Lower lobe of right lung (tissue), 2 donors: ENCODE measurements around the gene TMEM247. TPM values are rescaled to one million over a fixed set of nuclear protein-coding genes. Genes with fewer than 3 reads are reported as not detected.

Experiments
- ATAC-seq, 2 donors: fragments of 200-7000 bp; cut with Tn5 transposase; one replicate each; pipeline ENCODE4 v1.9.1; 2020 to 2022; ENCODE audit warnings: mild to moderate bottlenecking in 2 of 2, moderate library complexity in 2 of 2
- DNase-seq: peaks from one replicate; pipeline ENCODE4 v3.0.0-alpha.2; 2020
- H3K27ac ChIP-seq: fragments of 200-600 bp; one replicate; pipeline ENCODE4 v1.8.0; 2022
- H3K27me3 ChIP-seq: fragments of 200-600 bp; one replicate; pipeline ENCODE4 v1.8.0; 2022; ENCODE audit warnings: low read depth
- H3K36me3 ChIP-seq: fragments of 200-600 bp; one replicate; pipeline ENCODE4 v1.8.0; 2022; ENCODE audit warnings: mild to moderate bottlenecking
- H3K4me1 ChIP-seq: fragments of 200-600 bp; one replicate; pipeline ENCODE4 v1.8.0; 2022
- H3K4me3 ChIP-seq: fragments of 200-600 bp; one replicate; pipeline ENCODE4 v1.8.0; 2022; ENCODE audit warnings: mild to moderate bottlenecking
- H3K9me3 ChIP-seq: fragments of 200-600 bp; one replicate; pipeline ENCODE4 v1.8.0; 2022
- CTCF ChIP-seq: fragments of 200-600 bp; IDR thresholded peaks from one replicate; pipeline ENCODE4 v1.8.0; 2022; ENCODE audit warnings: antibody characterized with exemption, mild to moderate bottlenecking
- intact Hi-C: fragments of 100-400 bp; cut with DNase I; formaldehyde crosslinking; loops from one replicate; pipeline ENCODE4 v1.11.0; 2022
- long read RNA-seq: library from polyadenylated mRNA; unstranded; transcript quantifications from one replicate; pipeline ENCODE4 v2.0.0, GENCODE V29; 2021
- total RNA-seq: library from RNA; stranded (reverse); fragmentation: NEBNext Ultra II Directional; extraction: Animal tissue kit (Norgen Biotek cat#: 25700); gene quantifications from one replicate; pipeline ENCODE4 v1.2.1, GENCODE V29; 2021
- donor health status: DM: no; HTN: yes; CAD: no; lungs with severe emphysema.

TMEM247 gene
- not detected for total RNA-seq
- long read RNA-seq = 0 reads

- no peaks in the 10 kb centered on the region for H3K27me3 ChIP-seq
- intact Hi-C loops = no loop called here
- no peak within 1 kb of the TSS for H3K27ac ChIP-seq
- no peak for ATAC-seq
- no peaks in the 10 kb centered on the region for H3K9me3 ChIP-seq
- peaks cover 15% of the 10 kb centered on the region for H3K4me1 ChIP-seq
- no peak for TF ChIP-seq CTCF
- no peak within 1 kb of the TSS for H3K4me3 ChIP-seq
- DNase-seq = no peak
- no peaks in the 10 kb centered on the region for H3K36me3 ChIP-seq
Observed at GRCh38 chr2:46479265-46479664, at the start of gene TMEM247. Gene TMEM247, plus strand, starts transcription at chr2:46479565.

- intact Hi-C loops = no loop called here
- no peaks in the 10 kb centered on the region for H3K27me3 ChIP-seq
Observed at GRCh38 chr2:46430413-46430812, 49.0 kb upstream of the TMEM247 start.

GRCh38 chr2:46430992-46431391, 48.4 kb upstream of the TMEM247 start:
- no peaks in the 10 kb centered on the region for H3K27me3 ChIP-seq
- H3K27ac ChIP-seq = no peak overlapping the region
- ATAC-seq (no peak), DNase-seq (no peak)
- intact Hi-C loops = no loop called here
- no peaks in the 10 kb centered on the region for H3K9me3 ChIP-seq
- no peak for TF ChIP-seq CTCF
- H3K4me3 ChIP-seq = no peak overlapping the region
- H3K4me1 ChIP-seq = no peaks in the 10 kb centered on the region
- no peaks in the 10 kb centered on the region for H3K36me3 ChIP-seq

More at GRCh38 chr2:46430413-46430812, 49.0 kb upstream of the TMEM247 start:
- Histone ChIP-seq H3K9me3 (no peaks in the 10 kb centered on the region), H3K27ac (no peak overlapping the region), H3K4me3 (no peak overlapping the region), H3K36me3 (no peaks in the 10 kb centered on the region), H3K4me1 (no peaks in the 10 kb centered on the region)
- TF ChIP-seq CTCF = no peak
- ATAC-seq (no peak), DNase-seq (no peak)

GRCh38 chr2:46431481-46432235, 47.7 kb upstream of the TMEM247 start:
- ATAC-seq = no peak
- TF ChIP-seq CTCF = no peak
- no peaks in the 10 kb centered on the region for H3K36me3 ChIP-seq
- H3K9me3 ChIP-seq = no peaks in the 10 kb centered on the region
- no peak overlapping the region for H3K4me3 ChIP-seq
- H3K4me1 ChIP-seq = no peaks in the 10 kb centered on the region
- H3K27me3 ChIP-seq = no peaks in the 10 kb centered on the region
- H3K27ac ChIP-seq = no peak overlapping the region
- DNase-seq = no peak
- intact Hi-C loops = no loop called here

GRCh38 chr2:46434851-46435273, 44.5 kb upstream of the TMEM247 start:
- ATAC-seq (peak in 1 of 2 donors; percentile 39), DNase-seq (no peak)
- intact Hi-C loops = no loop called here
- H3K9me3 ChIP-seq = no peaks in the 10 kb centered on the region
- no peak overlapping the region for H3K27ac ChIP-seq
- no peak overlapping the region for H3K4me3 ChIP-seq
- H3K4me1 ChIP-seq = no peaks in the 10 kb centered on the region
- no peaks in the 10 kb centered on the region for H3K36me3 ChIP-seq
- no peak for TF ChIP-seq CTCF
- H3K27me3 ChIP-seq = no peaks in the 10 kb centered on the region
